K562 (cell line): ENCODE results near the gene S100A10. TPM values are rescaled to one million over a fixed set of nuclear protein-coding genes. Genes with fewer than 3 reads are reported as not detected.

Source experiments
- ATAC-seq: fragments of 200-7000 bp; cut with Tn5 transposase; 3 replicates; pipeline ENCODE4 v1.9.1; 2020; ENCODE audit warnings: moderate library complexity
- BruUV-seq: library from RNA; stranded (reverse); fragments of 400-500 nt; replicated peaks from 2 replicates; lab custom pipeline; 2021; lab: Mats Ljungman, UMichigan
- CTCF ChIA-PET: fragments of 300-600 bp; formaldehyde crosslinking; extraction: SDS; loops from one replicate; lab custom pipeline; 2021; ENCODE audit warnings: low intra/inter-chr PET ratio; lab: Yijun Ruan, JAX
- POLR2A ChIA-PET: fragments of 300-600, 350-650 bp; sonication (Branson Sonifier 250); formaldehyde crosslinking; extraction: SDS; loops from one replicate; lab custom pipeline; 2021; ENCODE audit warnings: antibody characterized with exemption, inconsistent platforms; lab: Yijun Ruan, JAX
- DNase-seq, 4 experiments: peaks; one replicate each; pipeline versions ENCODE4 v3.0.0 to v3.0.0-alpha.2; 2011 to 2018; ENCODE audit warnings: low spot score in 3 of 4, mixed read lengths in 3 of 4; ENCODE audit errors: extremely low read depth in 1 of 4
- FAIRE-seq: peaks from 2 replicates; lab custom pipeline; 2011; peaks lifted over from hg19 to GRCh38; lab: Jason Lieb, UNC
- H2AFZ ChIP-seq: 2 replicates; pipeline ENCODE4 v1.6.0; 2011; ENCODE audit warnings: low read depth, low read length, control low read depth, inconsistent platforms
- H3K27ac ChIP-seq: fragments of 200-600 bp; 3 replicates; pipeline ENCODE4 v1.8.0; 2011; ENCODE audit warnings: low read depth, mild to moderate bottlenecking, control low read depth, inconsistent platforms, low read length, moderate library complexity, mixed read lengths; ENCODE audit errors: extremely low read depth
- H3K27me3 ChIP-seq, 2 experiments: fragments of 300-600 bp in 1 of 2; 2 replicates in 1 of 2; 3 replicates in 1 of 2; pipeline versions ENCODE4 v1.6.0 to v1.8.0; 2011; ENCODE audit warnings: inconsistent platforms in 2 of 2, low read length in 2 of 2, mild to moderate bottlenecking in 1 of 2, mixed read lengths in 1 of 2, moderate library complexity in 1 of 2; ENCODE audit not compliant: control insufficient read depth in 2 of 2, insufficient read depth in 2 of 2
- H3K36me3 ChIP-seq: fragments of 300-600 bp; 3 replicates; pipeline ENCODE4 v1.8.0; 2011; ENCODE audit warnings: mild to moderate bottlenecking, low read length, inconsistent platforms; ENCODE audit not compliant: control insufficient read depth, insufficient read depth
- H3K4me1 ChIP-seq, 2 experiments: fragments of 200-600 bp in 1 of 2; replicated peaks in 1 of 2; 2 replicates in 1 of 2; 3 replicates in 1 of 2; pipeline versions ENCODE4 v1.5.1 to v1.8.0; 2011; ENCODE audit warnings: inconsistent platforms in 2 of 2, low read length in 2 of 2, mild to moderate bottlenecking in 1 of 2, mixed read lengths in 1 of 2, moderate library complexity in 1 of 2; ENCODE audit not compliant: control insufficient read depth in 2 of 2, insufficient read depth in 2 of 2
- H3K4me2 ChIP-seq: 2 replicates; pipeline ENCODE4 v1.6.1; 2011; ENCODE audit warnings: low read length, control low read depth, inconsistent platforms, mixed read lengths; ENCODE audit not compliant: insufficient read depth
- H3K4me3 ChIP-seq: fragments of 200-600 bp; sonication (generic), shearing (Covaris generic); 2 replicates; pipeline ENCODE4 v1.5.1; 2016; ENCODE audit warnings: control low read depth, inconsistent platforms
- H3K79me2 ChIP-seq: fragments of 200-600 bp; 3 replicates; pipeline ENCODE4 v1.8.0; 2011; ENCODE audit warnings: low read length, inconsistent platforms; ENCODE audit not compliant: control insufficient read depth, insufficient read depth
- H3K9ac ChIP-seq, 2 experiments: 2 replicates each; pipeline versions ENCODE4 v1.6.0 to v1.6.1; 2011; ENCODE audit warnings: low read depth in 2 of 2, low read length in 2 of 2, control low read depth in 1 of 2, inconsistent platforms in 1 of 2, mild to moderate bottlenecking in 1 of 2, mixed read lengths in 1 of 2; ENCODE audit not compliant: insufficient read depth in 1 of 2
- H3K9me1 ChIP-seq: one replicate; pipeline ENCODE4 v1.6.0; 2011; ENCODE audit warnings: inconsistent platforms, mild to moderate bottlenecking, low read length, moderate library complexity; ENCODE audit not compliant: control insufficient read depth, insufficient read depth
- H3K9me3 ChIP-seq: replicated peaks from 2 replicates; pipeline ENCODE4 v1.5.1; 2011; ENCODE audit warnings: low read depth, low read length, inconsistent platforms; ENCODE audit not compliant: control insufficient read depth, insufficient read depth
- H4K20me1 ChIP-seq: replicated peaks from 2 replicates; pipeline ENCODE4 v1.6.1; 2011; ENCODE audit warnings: low read length, inconsistent platforms, mixed read lengths; ENCODE audit not compliant: control insufficient read depth, insufficient read depth
- BMI1 ChIP-seq: fragments of 150-350 bp; IDR thresholded peaks from 2 replicates; pipeline ENCODE4 v1.6.1; 2014; ENCODE audit warnings: low read length
- HMGXB4 ChIP-seq: sonication (generic); formaldehyde crosslinking; IDR thresholded peaks from 2 replicates; pipeline ENCODE4 v1.8.1; 2023; ENCODE audit warnings: mild to moderate bottlenecking, missing genetic modification reagents
- JUNB ChIP-seq: fragments of 450-650 bp; formaldehyde crosslinking; conservative IDR thresholded peaks from 2 replicates; pipeline ENCODE4 v1.4.0; 2020; ENCODE audit warnings: mild to moderate bottlenecking
- PURB ChIP-seq: sonication (generic); formaldehyde crosslinking; IDR thresholded peaks from 2 replicates; pipeline ENCODE4 v1.9.0; 2021; ENCODE audit warnings: low read depth, mild to moderate bottlenecking, missing genetic modification reagents
- TAF15 ChIP-seq: fragments of 200-400 bp; formaldehyde crosslinking; IDR thresholded peaks from 2 replicates; pipeline ENCODE4 v1.6.1; 2017; ENCODE audit warnings: mild to moderate bottlenecking, low read depth, low read length, moderate library complexity
- ZFP36 ChIP-seq: fragments of 150-350 bp; IDR thresholded peaks from 2 replicates; pipeline ENCODE4 v1.6.1; 2018; ENCODE audit warnings: low read length, low read depth; ENCODE audit not compliant: partially characterized antibody
- ZNF778 ChIP-seq: fragments of 450-650 bp; formaldehyde crosslinking; IDR thresholded peaks from 2 replicates; pipeline ENCODE4 v1.4.0; 2020; ENCODE audit warnings: mild to moderate bottlenecking, moderate library complexity
- WGBS: fragments of 100-300 bp; shearing (Covaris generic); methylation state at CpG from one replicate; pipeline ENCODE4 v1.1.6; 2016; ENCODE audit warnings: low coverage, mixed read lengths; ENCODE audit not compliant: insufficient coverage; ENCODE audit errors: missing lambda C conversion rate; 5-methylcytosine and 5-hydroxymethylcytosine counted together
- in situ Hi-C: fragments of 300-500 bp; cut with MboI; formaldehyde crosslinking; loops from 4 replicates; pipeline ENCODE4 v1.15.0; 2018; ENCODE audit warnings: inconsistent platforms, mixed read lengths
- intact Hi-C: fragments of 100-400 bp; cut with micrococcal nuclease; formaldehyde crosslinking; loops from 2 replicates; pipeline ENCODE4 v1.14.2; 2022
- polyA plus RNA-seq, 8 experiments: library from polyadenylated mRNA; depleted of rRNA in 4 of 8; stranded (reverse) in 5 of 8; unstranded in 3 of 8; fragments of >200 nt; fragmentation: Nextera tagmentation in 2 of 8; fragmentation: Illumina TruSeq in 1 of 8; extraction: Ambion mirVana in 2 of 8; extraction: Trizol in 1 of 8; gene quantifications; 2 replicates each; pipeline versions ENCODE4 v1.2.1 to v1.2.3, GENCODE V29; 2011 to 2014; ENCODE audit warnings: inconsistent platforms in 1 of 8, missing spikeins in 1 of 8
- total RNA-seq, 7 experiments: library from RNA; depleted of rRNA in 6 of 7; stranded (reverse); fragments of >200 nt in 6 of 7; fragmentation: Illumina TruSeq in 2 of 7; extraction: Trizol in 2 of 7; gene quantifications; 2 replicates each; pipeline versions ENCODE4 v1.2.1 to v1.2.3, GENCODE V29; 2011 to 2021; ENCODE audit warnings: low replicate concordance in 1 of 7

S100A10 gene
- total and polyA plus RNA-seq, 9 of the 15 experiments (the other 6 are each of a cell fraction or from before 2014, with no cell fraction given): 0.32 to 1.6 (median 0.50) TPM; not detected in 3

GRCh38 chr1:151967091-151967490, 26.6 kb downstream of the S100A10 start:
- FAIRE-seq (no peak), ATAC-seq (no peak), DNase-seq (no peak)
- Histone ChIP-seq H3K4me1 (peaks cover 0 to under 1% of the 10 kb centered on the region in 2 experiments; a peak in 3 of 5 replicates), H3K4me3 (no peak overlapping the region), H3K36me3 (no peaks in the 10 kb centered on the region), H4K20me1 (0 out of 2 replicates have a peak, but pooled peaks cover 3% of the 10 kb centered on the region), H3K27ac (no peak overlapping the region), H3K79me2 (no peaks in the 10 kb centered on the region), H3K27me3 (peaks cover 0 to 4% of the 10 kb centered on the region in 2 experiments; a peak in 2 of 5 replicates), H3K9me1 (no peaks in the 10 kb centered on the region), H3K4me2 (no peak overlapping the region), H3K9me3 (no peaks in the 10 kb centered on the region), H3K9ac (no peak overlapping the region), H2AFZ (no peak overlapping the region)
- in situ Hi-C loops (no loop called here), intact Hi-C loops (no loop called here)
- ChIA-PET POLR2A (no interaction called here), CTCF (interaction anchor here (1.0 to 3.5 kb wide), 3 partner anchors 29 to 216 kb away, joined by 5 to 32 read pairs (median 16); no protein-coding TSS in a partner anchor)
- no TSS peak for BruUV-seq
- 7% methylated on average over 1 of the region's 1 CpG for WGBS
- no peak for TF ChIP-seq TAF15
- no peak for TF ChIP-seq JUNB (CRISPR knock-in tag)
- TF ChIP-seq PURB (CRISPR knock-in tag): no peak
- TF ChIP-seq ZNF778 (CRISPR knock-in tag): no peak
- TF ChIP-seq ZFP36: no peak
- TF ChIP-seq BMI1: no peak
- no peak for TF ChIP-seq HMGXB4
